GM21717 (cell line): ENCODE measurements around the gene TRIM40.

Experiments
- ATAC-seq: cut with Tn5 transposase; IDR thresholded peaks from one replicate; pipeline ENCODE4 v1.9.1; 2021; ENCODE audit warnings: mild to moderate bottlenecking, moderate library complexity; ENCODE audit not compliant: unreplicated experiment

TRIM40 gene

GRCh38 chr6:30147096-30147495 is 11.2 kb downstream of the TRIM40 start:
- no peak for ATAC-seq

- no peak for ATAC-seq
These were observed 13.3 kb downstream of the TRIM40 start for GRCh38 chr6:30149234-30149633.

- no peak for ATAC-seq
These were observed 14.1 kb downstream of the TRIM40 start for GRCh38 chr6:30149858-30150550.

- ATAC-seq, result no peak
These were observed 14.9 kb downstream of the TRIM40 start for GRCh38 chr6:30150671-30151395.

- no peak for ATAC-seq
These were observed 15.6 kb downstream of the TRIM40 start for GRCh38 chr6:30151580-30151979.

- no peak for ATAC-seq
These were observed 16.2 kb downstream of the TRIM40 start for GRCh38 chr6:30152016-30152673.

- ATAC-seq, result no peak
These were observed 17.1 kb downstream of the TRIM40 start for GRCh38 chr6:30152910-30153610.

GRCh38 chr6:30154061-30154460 is 18.1 kb downstream of the TRIM40 start:
- no peak for ATAC-seq

- ATAC-seq, result no peak
These were observed 19.0 kb downstream of the TRIM40 start for GRCh38 chr6:30154709-30155519.

- no peak for ATAC-seq
These were observed 19.8 kb downstream of the TRIM40 start for GRCh38 chr6:30155520-30156261.

GRCh38 chr6:30156262-30156599 is 20.3 kb downstream of the TRIM40 start:
- ATAC-seq, result no peak

GRCh38 chr6:30156774-30157173 is 20.8 kb downstream of the TRIM40 start:
- ATAC-seq, result no peak

- ATAC-seq, result no peak
These were observed 21.6 kb downstream of the TRIM40 start for GRCh38 chr6:30157581-30157980.

GRCh38 chr6:30157999-30158398 is 22.1 kb downstream of the TRIM40 start:
- no peak for ATAC-seq

GRCh38 chr6:30158475-30159040 is 22.6 kb downstream of the TRIM40 start:
- no peak for ATAC-seq

GRCh38 chr6:30160008-30160784 is 24.3 kb downstream of the TRIM40 start:
- ATAC-seq, result no peak

GRCh38 chr6:30160785-30161531 is 25.0 kb downstream of the TRIM40 start, which contains the start of gene TRIM10:
TRIM10 (minus strand) TSS chr6:30161211; CDS start chr6:30160858, 353 bp downstream.
- ATAC-seq, result no peak
